GM21825 (cell line): ENCODE data around the gene INF2.
"Not testable (repeated sequence)": the region's sequence is repeated elsewhere in the genome, so short reads cannot be mapped to it uniquely, and the experiment has no call there.

Experiments
- ATAC-seq: cut with Tn5 transposase; IDR thresholded peaks from one replicate; pipeline ENCODE4 v1.9.1; 2021; ENCODE audit warnings: mild to moderate bottlenecking, moderate library complexity; ENCODE audit not compliant: unreplicated experiment

Gene INF2

DNA sequence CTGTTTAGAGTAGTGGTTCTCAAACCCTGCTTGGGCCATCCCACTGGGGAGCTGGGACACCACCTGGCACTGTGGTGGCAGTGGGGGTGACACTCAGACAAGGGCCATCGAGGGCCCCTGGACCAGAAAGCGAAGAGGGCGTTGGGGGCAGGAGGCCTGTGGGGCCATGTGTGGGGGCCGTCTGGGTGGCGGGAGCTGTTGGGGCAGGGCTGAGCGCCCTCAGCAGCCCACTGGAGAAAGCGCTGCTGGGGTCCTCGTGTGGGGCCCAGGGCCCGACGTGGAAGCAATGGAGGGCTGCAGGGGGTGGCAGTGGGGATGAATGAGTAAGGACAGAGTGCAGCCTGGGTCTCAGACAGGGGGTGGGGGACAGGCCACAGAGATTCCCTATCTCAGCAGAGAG, 28.7 kb downstream of the INF2 start:
- ATAC-seq = no peak

DNA sequence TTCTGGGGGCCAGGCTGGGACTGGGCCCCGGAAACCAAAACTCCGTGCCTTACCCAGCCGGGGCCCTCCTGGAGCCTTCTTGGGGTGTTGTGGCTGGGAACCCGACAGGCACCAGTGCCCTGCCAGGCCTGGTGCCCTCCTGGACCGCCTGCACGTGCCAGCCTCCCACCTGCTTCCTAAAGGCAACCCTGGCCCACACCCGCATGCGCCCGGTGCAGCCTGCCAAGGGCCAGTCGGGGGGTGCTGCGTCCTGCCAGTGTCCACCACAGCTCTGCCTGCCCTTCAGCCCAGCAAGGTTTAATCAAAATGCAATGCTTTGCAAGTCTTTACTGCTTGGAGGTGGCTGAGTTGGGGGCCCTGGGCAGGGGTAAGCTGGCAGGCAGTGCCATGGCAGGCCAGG, 29.5 kb downstream of the INF2 start:
- no peak for ATAC-seq

DNA sequence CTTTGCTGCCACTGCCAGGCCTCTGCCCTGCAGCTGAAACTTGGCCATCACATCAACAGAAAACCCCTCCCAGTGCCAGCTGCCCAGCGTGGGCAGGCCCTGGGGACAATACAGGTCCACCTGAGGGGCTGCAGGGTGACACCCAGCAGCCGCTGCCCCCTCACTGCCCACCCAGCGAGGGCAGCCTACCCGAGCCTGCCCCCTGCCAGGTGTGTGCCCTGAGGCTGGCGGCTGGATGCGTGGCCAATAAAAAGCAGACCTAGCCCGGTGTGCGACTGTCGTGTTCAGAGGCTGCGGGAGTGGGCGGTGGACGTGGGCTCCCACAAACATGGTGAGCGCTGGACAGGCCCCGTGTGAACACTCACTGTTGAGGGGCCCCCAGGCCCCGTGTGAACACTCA, 29.9 kb downstream of the INF2 start:
- no peak for ATAC-seq

DNA sequence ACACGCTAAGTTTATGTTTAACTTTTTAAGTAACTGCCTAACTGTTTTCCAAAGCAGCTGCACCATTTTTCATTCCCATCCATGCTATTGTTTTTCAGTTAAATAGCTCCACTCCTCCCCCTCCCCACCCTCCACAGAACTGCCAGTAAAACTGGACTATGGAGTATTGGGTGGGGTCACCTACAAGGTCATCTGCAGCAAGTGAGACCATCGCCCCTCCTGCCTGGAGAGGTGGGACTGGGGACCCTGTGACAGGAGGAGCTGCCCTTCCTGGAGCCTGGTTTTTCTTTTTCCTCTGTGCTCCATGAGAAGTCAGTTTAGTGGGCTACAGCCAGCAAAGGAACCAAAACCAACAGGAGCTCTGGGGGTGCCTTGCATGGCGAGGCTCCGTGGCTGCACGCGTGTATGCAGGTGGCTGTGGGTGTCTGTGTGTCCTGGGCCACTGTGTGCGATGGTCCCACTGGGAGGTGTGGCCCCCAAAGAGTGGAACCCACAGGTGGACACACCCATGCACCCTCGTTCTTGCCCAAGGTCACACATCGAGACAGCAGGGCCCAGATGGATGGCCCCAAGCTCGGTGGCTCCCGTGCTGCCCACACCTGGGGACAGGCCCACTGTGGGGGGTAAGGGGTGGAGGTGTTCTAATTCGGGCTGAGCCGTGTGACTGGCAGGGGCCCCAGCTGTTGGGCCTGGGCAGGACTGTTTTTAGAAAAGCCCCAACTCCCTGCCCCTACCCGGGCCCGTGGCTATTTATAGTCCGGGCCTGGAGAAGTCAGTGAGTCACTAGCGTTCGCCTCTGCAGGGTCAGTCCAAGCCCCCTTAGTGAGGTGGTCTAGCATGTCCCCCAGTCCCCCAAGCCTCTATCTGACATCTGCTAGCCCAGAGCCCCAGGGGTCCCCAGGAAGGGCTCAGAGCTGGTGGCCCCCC, 32.4 kb downstream of the INF2 start:
- ATAC-seq = no peak

DNA sequence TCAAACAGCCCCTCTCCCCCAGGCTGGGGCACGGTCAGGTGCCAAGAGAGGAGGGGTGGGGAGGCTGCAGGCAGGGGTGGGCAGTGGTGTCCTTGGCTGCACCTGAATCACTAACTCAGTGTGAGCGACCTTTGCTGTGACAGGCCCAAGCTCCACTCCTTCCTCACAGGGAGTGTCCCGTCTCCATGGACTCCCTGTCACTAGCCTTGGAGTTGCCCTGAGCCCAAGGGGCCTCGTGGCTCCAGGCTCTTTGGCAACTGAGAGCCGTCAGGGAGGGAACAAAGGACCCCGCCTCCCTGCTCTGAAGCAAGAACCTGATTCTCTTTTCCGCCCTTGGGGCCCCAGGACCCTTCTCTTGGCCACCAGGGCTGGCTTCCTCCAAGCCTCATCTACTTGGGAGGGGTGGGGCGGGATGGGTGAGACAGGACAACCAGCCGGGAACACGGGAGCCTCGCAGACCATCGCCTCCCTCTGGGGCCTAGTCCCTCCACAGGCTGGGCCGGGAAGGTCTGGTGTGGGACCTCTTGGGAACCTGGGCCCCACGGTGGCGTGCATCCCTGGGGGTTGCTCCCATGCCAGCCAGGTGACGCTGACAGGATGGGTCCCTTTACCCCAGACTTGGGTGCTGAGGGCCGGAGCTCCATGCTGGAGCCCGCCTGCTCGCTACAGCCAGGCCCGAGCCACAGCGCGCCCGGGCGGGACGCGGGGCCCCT, 33.7 kb downstream of the INF2 start:
- no peak for ATAC-seq

DNA sequence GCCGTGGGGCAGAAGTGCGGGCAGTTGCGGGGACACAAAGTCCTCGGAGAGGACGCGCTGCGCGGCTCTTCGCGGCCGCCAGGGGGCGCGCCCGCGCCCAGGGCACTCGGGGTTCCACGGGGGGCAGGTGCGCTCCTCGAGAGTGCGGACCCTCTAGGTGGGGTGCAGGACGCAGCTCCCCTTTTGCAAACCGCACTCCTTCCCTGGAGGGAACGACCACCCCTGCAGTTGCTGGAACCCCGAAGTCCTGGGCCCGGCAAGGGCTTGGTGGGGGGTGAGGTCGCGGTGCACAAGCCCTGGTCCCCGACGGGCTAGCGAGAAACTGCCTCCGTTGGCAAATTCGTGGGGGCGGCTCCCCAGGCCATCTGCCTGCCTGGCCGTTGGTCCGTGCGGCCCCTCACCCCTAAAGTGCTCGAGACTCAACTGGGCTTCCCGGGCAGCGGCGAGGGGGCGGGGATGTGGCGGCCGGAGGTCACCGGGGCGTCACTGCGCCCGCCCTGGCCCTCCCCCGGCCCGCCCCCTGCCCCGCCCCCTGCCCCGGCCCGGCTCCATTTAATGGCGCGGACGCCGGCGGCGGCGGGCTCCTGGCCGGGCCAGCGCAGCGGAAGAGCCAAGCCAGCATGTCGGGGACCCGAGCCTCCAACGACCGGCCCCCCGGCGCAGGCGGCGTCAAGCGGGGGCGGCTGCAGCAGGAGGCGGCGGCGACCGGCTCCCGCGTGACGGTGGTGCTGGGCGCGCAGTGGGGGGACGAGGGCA, 34.4 kb downstream of the INF2 start, which contains the start of gene ADSS1:
Gene ADSS1 (plus strand): TSS at position 579 of the 756 bp plus-strand sequence. CDS start 42 bp downstream, at position 621.
- peak; percentile 40 for ATAC-seq

DNA sequence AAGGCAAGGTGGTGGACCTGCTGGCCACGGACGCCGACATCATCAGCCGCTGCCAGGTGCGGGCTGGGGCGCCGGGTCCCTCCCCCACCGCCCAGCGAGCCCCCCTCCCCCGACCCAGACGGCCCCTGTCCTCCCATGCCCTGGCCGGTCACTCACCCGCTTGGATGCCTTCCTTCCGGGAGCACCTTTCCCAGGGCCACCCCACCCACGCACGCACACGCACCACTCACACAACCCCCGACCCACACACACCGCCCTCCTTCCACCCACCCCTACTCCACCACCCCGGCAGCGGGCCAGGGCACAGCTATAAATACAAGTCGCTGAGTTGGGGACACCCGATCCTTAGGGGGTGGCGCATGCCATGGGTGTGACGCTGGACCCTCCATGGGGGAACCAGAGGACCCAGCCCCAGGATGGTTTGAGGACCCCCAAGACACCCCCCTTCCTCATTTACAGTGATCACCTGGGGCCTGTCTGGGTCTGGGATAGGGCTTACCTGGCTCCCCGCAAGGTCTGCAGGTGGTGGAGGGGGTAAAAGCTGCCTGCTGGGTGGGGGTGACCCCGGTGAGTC, 35.1 kb downstream of the INF2 start:
- ATAC-seq = no peak

DNA sequence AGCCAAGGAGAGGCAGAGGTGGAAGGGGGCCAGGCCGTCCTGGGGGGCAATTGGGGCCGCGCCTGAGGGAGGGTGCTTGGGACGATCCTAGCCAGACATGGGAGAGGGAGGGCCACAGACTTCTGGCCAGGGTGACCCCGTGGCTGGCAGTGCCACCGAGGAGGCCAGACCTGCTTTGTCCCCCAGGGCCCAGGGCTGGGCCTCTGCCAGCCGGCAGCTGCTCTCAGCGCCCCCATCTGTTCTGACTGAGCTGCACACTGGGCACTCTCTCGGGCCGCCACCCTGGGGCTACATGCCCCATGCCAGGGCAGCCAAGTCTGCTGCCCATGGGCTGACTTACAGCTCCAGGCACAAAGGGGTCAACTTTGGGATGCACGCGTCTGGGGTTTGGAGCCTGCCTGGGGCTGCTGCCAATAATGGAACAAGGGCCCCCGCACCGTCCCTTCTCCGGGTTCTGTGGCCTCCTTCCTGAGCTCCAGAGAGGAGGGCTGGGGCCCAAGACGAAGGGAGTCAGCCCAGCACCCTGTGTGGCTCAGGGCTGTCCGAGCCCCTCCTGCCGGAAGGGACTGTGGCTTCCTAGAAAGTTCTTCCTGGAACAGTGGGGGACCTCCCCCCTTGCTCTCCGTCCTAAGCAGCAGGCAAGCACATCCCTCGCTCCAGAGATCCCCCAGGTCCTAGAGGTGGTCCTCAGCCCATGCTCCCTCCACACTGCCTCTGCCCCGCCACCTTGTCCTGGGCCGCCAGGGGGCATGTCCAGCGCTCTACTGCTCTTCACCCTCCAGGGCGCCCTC, 35.8 kb downstream of the INF2 start:
- no peak for ATAC-seq

DNA sequence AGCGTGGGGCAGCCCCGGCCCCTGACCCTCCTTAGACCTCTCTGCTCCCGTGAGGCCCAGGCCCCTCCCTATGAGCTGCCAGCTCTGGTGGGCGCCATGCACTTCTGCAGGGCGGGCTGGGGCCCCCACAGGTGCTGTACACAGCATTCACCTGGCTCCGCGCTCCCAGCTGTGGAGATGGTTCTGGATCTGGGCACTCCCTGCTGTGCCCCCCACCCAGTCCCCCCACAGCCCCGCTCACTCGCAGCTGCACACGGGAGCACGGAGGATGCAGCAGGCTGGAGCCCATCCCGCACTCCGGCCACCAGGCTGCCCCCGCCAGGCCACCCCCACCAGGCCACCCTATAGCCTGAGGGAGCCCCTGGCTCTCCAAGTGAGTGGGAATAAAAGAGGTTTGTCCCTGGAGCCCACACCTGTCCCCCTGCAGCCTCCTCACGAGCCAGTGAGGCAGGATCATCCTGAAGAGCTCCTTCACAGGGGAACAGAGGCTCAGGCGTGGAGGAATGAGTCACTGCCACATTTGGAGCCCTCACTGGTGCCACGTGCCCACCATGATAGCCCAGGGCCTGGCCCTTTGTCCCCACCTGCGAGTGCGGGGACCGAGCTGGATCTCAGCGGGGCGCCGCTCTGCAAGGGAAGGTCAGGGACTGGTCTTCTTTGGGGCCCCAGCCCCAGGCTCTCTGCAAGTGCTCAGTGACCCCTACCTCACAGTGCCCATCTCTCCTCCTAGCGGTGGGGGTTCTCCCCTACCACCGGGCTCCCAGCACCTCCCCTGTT, 36.5 kb downstream of the INF2 start:
- no peak for ATAC-seq

DNA sequence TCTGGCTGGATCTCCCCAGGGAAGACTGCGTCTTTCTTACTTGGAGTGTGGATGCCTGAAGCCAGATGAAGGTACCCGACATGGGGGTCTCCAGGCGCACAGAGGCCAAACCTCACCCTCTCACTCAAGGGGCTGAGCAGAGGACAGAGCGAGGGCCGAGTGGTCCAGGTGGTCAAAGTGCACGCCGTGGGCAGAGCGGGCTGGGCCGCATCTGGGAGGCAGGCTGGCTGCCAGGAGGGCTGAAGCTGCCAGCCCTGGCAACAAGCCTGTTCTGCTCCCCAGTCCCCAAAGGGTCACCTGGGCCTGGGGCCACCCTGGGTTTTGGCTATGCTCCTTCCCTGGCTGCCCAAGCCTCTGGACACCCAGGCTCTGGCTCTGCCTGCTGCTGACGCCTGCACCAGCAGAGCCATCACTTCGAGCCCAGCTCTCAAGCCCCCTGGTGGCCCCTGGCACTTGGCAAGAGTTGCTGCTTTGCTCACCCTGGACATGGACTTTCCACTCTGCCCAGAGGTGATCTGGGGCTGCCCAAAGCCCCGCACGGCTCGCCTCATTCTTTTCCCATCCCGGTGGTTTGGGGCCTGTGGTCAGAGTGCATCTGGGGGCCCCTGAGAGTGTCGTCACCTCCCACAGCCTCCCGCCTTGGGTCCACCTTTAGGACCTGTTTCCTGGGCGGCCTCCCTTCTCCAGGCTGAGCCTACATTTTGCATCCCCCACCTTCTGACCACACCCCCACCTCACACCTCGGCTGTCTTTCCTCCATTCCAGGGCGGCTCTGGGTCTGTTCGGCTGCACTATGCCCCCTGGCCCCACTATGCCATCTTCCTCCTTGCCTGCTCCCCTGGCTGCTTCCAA, 37.4 kb downstream of the INF2 start:
- no peak for ATAC-seq

DNA sequence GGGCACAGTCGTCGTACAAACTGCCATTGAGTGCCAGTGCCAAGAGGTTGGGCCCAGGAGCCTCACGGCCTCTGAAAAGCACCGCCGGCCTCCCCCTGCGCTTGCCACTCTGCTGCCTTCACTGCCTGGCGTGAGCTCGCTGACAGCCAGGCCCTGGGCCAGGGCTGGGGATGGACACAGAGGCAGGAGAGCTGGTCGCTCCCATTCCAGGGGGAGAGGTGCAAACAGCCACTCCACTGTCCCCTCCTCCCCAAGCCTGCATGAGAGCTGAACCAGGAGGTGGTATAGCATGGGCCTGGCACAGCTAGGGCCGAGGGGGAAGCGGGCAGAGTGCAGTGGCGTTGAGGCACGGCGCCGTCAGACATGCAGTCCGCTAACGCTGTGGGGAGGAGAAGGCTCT, 39.2 kb downstream of the INF2 start:
- ATAC-seq = no peak

DNA sequence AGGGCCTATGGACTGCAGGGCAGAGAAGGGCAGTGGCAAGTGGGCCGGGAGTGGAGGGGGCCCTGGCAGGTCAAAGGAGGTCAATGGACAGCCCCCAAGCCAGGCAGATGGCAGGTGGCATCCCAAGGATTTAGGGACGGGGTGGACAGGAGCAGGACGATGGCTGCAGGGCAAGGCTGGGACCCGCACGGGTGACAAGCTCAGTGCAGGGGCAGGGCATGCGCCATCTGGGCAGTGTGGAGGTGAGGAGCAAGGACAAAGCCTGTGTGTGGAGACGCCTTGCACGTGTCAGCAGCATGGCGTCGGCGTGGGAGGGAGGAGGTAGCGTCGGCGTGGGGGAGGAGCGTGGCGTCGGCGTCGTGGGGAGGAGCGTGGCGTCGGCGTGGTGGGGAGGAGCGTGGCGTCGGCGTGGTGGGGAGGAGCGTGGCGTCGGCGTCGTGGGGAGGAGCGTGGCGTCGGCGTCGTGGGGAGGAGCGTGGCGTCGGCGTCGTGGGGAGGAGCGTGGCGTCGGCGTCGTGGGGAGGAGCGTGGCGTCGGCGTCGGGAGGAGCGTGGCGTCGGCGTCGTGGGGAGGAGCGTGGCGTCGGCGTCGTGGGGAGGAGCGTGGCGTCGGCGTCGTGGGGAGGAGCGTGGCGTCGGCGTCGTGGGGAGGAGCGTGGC, 39.9 kb downstream of the INF2 start:
- not testable (repeated sequence) for ATAC-seq

DNA sequence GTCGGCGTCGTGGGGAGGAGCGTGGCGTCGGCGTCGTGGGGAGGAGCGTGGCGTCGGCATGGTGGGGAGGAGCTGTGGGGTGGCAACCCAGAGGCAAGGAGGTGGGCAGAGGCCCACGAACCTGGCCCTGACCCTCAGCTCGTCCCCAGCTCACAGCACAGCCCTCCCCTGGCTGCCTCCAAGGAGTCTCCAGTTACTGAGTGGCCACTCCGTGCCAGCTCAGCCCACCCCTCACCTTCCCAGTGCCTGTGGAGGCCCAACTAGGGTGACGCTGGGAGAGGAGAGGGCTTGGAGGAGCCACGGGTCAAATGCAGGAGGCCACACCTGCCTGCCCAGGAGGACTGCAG, 40.4 kb downstream of the INF2 start:
- ATAC-seq = no peak

DNA sequence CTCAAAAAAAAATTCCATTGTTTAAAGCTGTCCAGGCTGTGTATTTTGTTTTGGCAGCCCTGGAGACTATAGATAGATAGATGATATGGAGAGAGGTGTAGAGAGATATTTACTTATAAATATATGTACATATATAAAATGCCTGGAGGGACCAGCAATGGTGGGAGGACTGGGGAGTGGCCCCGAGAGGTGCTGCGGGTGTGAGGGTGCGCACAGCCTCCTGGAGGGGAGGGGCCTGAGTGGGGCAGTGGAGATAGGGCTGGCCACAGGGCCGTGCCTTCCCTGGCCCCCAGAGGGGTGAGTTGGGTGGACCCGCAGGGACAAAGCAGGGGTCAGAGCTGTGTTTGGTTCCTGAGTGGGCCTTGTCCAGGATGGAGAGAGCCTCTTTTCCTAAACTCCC, 41.1 kb downstream of the INF2 start:
- no peak for ATAC-seq

DNA sequence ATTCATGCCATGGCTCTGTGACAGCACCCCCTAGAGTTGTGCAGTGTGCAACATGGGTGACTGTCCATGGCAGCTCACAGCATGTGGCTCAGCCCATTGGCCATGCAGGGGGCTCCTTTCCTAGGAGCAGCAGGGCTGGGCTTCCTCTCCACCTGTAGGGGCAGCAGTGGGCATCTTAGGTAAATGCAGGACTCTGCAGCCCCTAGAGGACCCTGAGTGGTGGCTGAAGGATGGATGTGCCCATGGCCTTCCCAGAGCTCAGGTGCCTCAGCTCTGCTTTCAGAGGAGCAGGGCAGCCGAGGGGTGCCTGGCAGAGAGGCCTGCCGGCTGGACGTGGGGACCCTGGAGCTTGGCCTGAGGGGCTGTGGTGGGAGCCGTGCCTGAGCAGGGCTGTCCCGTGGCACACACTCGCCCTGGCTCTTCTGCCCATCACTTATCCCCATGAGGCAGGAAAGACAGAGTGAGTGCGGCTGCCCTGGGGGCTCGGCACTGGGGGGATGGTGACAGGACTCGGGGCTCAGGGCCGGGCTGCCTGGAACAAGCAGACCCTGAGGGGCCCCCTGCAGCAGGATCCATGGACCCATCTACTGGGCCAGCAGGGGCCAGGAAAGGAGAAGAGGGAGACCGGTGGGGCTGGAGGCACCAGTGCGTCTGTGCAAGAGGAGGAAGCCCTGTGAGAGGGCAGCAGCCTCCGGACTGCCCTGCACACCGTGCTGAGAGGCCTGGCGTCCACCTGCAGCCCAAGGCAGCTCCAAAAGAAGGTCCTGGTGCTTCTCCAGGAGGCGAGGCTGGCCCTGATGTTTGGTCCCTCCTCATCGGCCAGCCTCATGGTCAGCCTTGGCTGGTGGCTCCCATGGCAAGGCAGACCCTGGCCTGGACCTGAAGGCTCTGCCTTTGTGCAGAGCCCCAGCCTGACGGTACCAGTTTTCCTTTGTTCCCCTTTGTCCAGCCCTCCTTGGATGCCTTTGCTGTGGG, 42.2 kb downstream of the INF2 start:
- no peak for ATAC-seq

DNA sequence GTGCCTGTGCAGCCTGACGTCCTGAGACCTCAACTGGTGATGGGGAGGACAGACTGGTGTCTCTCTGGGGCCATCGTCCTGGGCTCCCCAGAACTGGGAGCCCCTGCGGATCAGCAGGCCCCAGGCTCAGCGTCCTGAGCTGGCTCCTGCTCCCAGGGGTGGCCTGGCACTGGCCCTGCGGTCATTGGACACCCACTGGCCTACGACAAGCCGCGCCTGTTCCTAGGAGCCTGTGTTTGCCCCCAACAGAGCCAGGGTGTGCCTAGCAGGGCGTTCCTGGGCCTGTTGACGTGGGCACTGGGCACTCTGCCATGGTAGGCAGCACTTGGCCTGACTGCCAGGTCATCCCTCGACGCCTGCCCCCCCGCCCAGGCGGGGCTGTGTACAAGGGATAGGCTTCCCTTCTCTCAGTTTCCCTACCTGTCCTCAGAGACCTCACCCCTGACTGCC, 43.0 kb downstream of the INF2 start:
- ATAC-seq = no peak
